ENCODE measurements around the gene CENPM.

DNA sequence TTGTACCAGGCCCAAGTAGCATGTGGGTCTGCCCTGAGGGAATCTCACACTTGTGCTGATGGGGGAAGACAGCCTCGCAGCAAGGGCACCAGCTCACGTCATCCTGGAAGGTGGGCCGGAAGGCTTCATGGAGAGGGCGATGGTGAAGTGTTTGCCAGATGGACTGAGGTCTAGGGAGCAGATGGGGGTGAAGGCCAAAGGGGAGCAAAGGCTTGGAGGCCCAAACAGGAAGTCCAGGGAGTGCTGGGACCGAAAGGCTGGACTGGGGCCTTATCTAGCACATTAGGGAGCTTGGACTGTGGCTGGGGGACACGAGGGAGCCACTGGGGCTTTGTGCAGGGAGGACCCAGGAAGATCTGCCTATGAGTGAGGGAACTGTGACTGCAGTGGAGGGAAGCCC is 19.1 kb downstream of the CENPM start:
- TF ChIP-seq, protein P1, sequence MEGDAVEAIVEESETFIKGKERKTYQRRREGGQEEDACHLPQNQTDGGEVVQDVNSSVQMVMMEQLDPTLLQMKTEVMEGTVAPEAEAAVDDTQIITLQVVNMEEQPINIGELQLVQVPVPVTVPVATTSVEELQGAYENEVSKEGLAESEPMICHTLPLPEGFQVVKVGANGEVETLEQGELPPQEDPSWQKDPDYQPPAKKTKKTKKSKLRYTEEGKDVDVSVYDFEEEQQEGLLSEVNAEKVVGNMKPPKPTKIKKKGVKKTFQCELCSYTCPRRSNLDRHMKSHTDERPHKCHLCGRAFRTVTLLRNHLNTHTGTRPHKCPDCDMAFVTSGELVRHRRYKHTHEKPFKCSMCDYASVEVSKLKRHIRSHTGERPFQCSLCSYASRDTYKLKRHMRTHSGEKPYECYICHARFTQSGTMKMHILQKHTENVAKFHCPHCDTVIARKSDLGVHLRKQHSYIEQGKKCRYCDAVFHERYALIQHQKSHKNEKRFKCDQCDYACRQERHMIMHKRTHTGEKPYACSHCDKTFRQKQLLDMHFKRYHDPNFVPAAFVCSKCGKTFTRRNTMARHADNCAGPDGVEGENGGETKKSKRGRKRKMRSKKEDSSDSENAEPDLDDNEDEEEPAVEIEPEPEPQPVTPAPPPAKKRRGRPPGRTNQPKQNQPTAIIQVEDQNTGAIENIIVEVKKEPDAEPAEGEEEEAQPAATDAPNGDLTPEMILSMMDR (IDR thresholded peaks at IDR 0.05 in 2 of 3, conservative IDR thresholded peaks at IDR 0.05 in 1 of 3; ENCODE audit: control insufficient read depth in 2 of 3, extremely low read depth in 1 of 3, insufficient read depth in 1 of 3, low read depth in 3 of 3, low read length in 3 of 3): no peak
- no peak for TF ChIP-seq NR2F1 (conservative IDR thresholded peaks at IDR 0.05)
- TF ChIP-seq ZNF274 (IDR thresholded peaks at IDR 0.05; ENCODE audit: insufficient read depth, insufficient read length): no peak
- TF ChIP-seq, protein P2, sequence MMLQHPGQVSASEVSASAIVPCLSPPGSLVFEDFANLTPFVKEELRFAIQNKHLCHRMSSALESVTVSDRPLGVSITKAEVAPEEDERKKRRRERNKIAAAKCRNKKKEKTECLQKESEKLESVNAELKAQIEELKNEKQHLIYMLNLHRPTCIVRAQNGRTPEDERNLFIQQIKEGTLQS (IDR thresholded peaks at IDR 0.05; ENCODE audit: borderline replicate concordance, extremely low read depth, low read depth, low read length): no peak

All from GM12878 (cell line).